Activated CD4-positive, alpha-beta T cell treated with anti-CD3 and anti-CD28 coated beads for 36 hours (primary cell): ENCODE measurements around the gene TUBGCP3. TPM values are rescaled to one million over a fixed set of nuclear protein-coding genes. Genes with fewer than 3 reads are reported as not detected.
A peak's percentile ranks its signal among the peaks of the same experiment; 100 is the strongest.

Source experiments
- ATAC-seq: fragments of 200-7000 bp; cut with Tn5 transposase; one replicate; pipeline ENCODE4 v1.10.0; 2021; ENCODE audit warnings: mild to moderate bottlenecking, moderate library complexity
- CTCF ChIA-PET: fragments of 350-600 bp; sonication (Branson Sonifier 250); formaldehyde crosslinking; loops from one replicate; lab custom pipeline; 2021; ENCODE audit warnings: antibody characterized with exemption; lab: Charles Lee
- POLR2A ChIA-PET: fragments of 350-600 bp; sonication (Branson Sonifier 250); formaldehyde crosslinking; loops from one replicate; lab custom pipeline; 2021; ENCODE audit warnings: antibody characterized with exemption, inconsistent platforms; lab: Charles Lee
- DNase-seq: peaks from one replicate; pipeline ENCODE4 v3.0.0-alpha.2; 2020
- H3K27ac Mint-ChIP-seq: one replicate; pipeline ENCODE4 v1.8.0; 2021; ENCODE audit warnings: mixed read lengths
- H3K27me3 Mint-ChIP-seq: one replicate; pipeline ENCODE4 v1.8.0; 2021; ENCODE audit warnings: mixed read lengths
- H3K36me3 Mint-ChIP-seq: one replicate; pipeline ENCODE4 v1.8.0; 2021; ENCODE audit warnings: low read depth, mixed read lengths
- H3K4me1 Mint-ChIP-seq: one replicate; pipeline ENCODE4 v1.8.0; 2021; ENCODE audit warnings: mixed read lengths
- H3K4me3 Mint-ChIP-seq: one replicate; pipeline ENCODE4 v1.8.0; 2021; ENCODE audit warnings: mild to moderate bottlenecking, moderate library complexity, mixed read lengths
- H3K9me3 Mint-ChIP-seq: one replicate; pipeline ENCODE4 v1.8.0; 2021; ENCODE audit warnings: low read depth, mixed read lengths
- intact Hi-C, 2 experiments: fragments of 100-400 bp; cut with DNase I in 1 of 2; cut with micrococcal nuclease in 1 of 2; formaldehyde crosslinking; loops; one replicate each; pipeline versions ENCODE4 v1.14.2 to v1.15.1; 2022 to 2024; cut with DNase I, micrococcal nuclease
- total RNA-seq, 2 experiments: library from RNA; stranded (reverse); gene quantifications; one replicate each; pipeline ENCODE4 v1.2.3, GENCODE V29; 2021

The TUBGCP3 gene
- total RNA-seq, 2 experiments from 2014 or later = 57.2 to 60.5 TPM

- H3K9me3 Mint-ChIP-seq = no peaks in the 10 kb centered on the region
- H3K4me1 Mint-ChIP-seq = peaks cover 3% of the 10 kb centered on the region
- H3K4me3 Mint-ChIP-seq = no peak overlapping the region
- intact Hi-C loops = loop anchor here (1.0 to 10.0 kb wide), 3 partner anchors 162 to 970 kb away; no protein-coding TSS in a partner anchor
- no peak for DNase-seq
- ChIA-PET CTCF (interaction anchor here (0.6 to 1.5 kb wide), 6 partner anchors 70 to 1431 kb away, joined by 3 to 4 read pairs (median 3); no protein-coding TSS in a partner anchor), POLR2A (no interaction called here)
- peaks cover 24% of the 10 kb centered on the region for H3K27me3 Mint-ChIP-seq
- no peak for ATAC-seq
- H3K27ac Mint-ChIP-seq = no peak overlapping the region
- no peaks in the 10 kb centered on the region for H3K36me3 Mint-ChIP-seq
These were observed 143.2 kb downstream of the TUBGCP3 start for GRCh38 chr13:112444416-112445399.

- CTCF ChIA-PET = interaction anchor here (0.6 to 2.0 kb wide), 8 partner anchors 27 to 1430 kb away, joined by 3 to 5 read pairs (median 3); no protein-coding TSS in a partner anchor
- Mint-ChIP-seq H3K4me3 (no peak overlapping the region), H3K9me3 (no peaks in the 10 kb centered on the region), H3K4me1 (peaks cover 3% of the 10 kb centered on the region), H3K27me3 (peaks cover 29% of the 10 kb centered on the region), H3K27ac (no peak overlapping the region), H3K36me3 (no peaks in the 10 kb centered on the region)
- ATAC-seq (peak; percentile 80), DNase-seq (peak; percentile 80)
- intact Hi-C loops = loop anchor here (1.0 to 10.0 kb wide), 3 partner anchors 162 to 970 kb away; no protein-coding TSS in a partner anchor
- POLR2A ChIA-PET = no interaction called here
These were observed 144.0 kb downstream of the TUBGCP3 start for GRCh38 chr13:112443995-112444311.

GRCh38 chr13:112443191-112443994, 144.6 kb downstream of the TUBGCP3 start:
- H3K27me3 Mint-ChIP-seq = peaks cover 30% of the 10 kb centered on the region
- H3K9me3 Mint-ChIP-seq = peaks cover under 1% of the 10 kb centered on the region
- peak; percentile 44 for ATAC-seq
- H3K36me3 Mint-ChIP-seq = no peaks in the 10 kb centered on the region
- H3K4me3 Mint-ChIP-seq = no peak overlapping the region
- H3K4me1 Mint-ChIP-seq = peaks cover 3% of the 10 kb centered on the region
- no peak overlapping the region for H3K27ac Mint-ChIP-seq
- intact Hi-C loops = loop anchor here in 1 of 2 experiments (10.0 kb wide), 1 partner anchor 969 kb away; no protein-coding TSS in a partner anchor
- CTCF ChIA-PET = interaction anchor here (0.6 to 2.0 kb wide), 8 partner anchors 12 to 1376 kb away, joined by 3 to 5 read pairs (median 3); no protein-coding TSS in a partner anchor
- POLR2A ChIA-PET = interaction anchor here (0.6 kb wide), 1 partner anchor 19 kb away, joined by 3 read pairs; no protein-coding TSS in a partner anchor
- peak; percentile 37 for DNase-seq

GRCh38 chr13:112442483-112443090, 145.4 kb downstream of the TUBGCP3 start:
- no peak for DNase-seq
- peaks cover 3% of the 10 kb centered on the region for H3K4me1 Mint-ChIP-seq
- H3K4me3 Mint-ChIP-seq = no peak overlapping the region
- POLR2A ChIA-PET = interaction anchor here (0.6 kb wide), 1 partner anchor 19 kb away, joined by 3 read pairs; no protein-coding TSS in a partner anchor
- CTCF ChIA-PET = interaction anchor here (0.6 to 2.0 kb wide), 5 partner anchors 12 to 1375 kb away, joined by 3 to 5 read pairs (median 3); no protein-coding TSS in a partner anchor
- no peak for ATAC-seq
- H3K9me3 Mint-ChIP-seq = peaks cover 6% of the 10 kb centered on the region
- intact Hi-C loops = loop anchor here in 1 of 2 experiments (10.0 kb wide), 1 partner anchor 968 kb away; no protein-coding TSS in a partner anchor
- peaks cover 36% of the 10 kb centered on the region for H3K27me3 Mint-ChIP-seq
- no peak overlapping the region for H3K27ac Mint-ChIP-seq
- no peaks in the 10 kb centered on the region for H3K36me3 Mint-ChIP-seq

- ATAC-seq (no peak), DNase-seq (no peak)
- H3K27ac Mint-ChIP-seq = no peak overlapping the region
- no peak overlapping the region for H3K4me3 Mint-ChIP-seq
- H3K9me3 Mint-ChIP-seq = peaks cover 6% of the 10 kb centered on the region
- H3K27me3 Mint-ChIP-seq = peaks cover 32% of the 10 kb centered on the region
- no peaks in the 10 kb centered on the region for H3K36me3 Mint-ChIP-seq
- H3K4me1 Mint-ChIP-seq = peaks cover 3% of the 10 kb centered on the region
- intact Hi-C loops = loop anchor here in 1 of 2 experiments (10.0 kb wide), 1 partner anchor 967 kb away; no protein-coding TSS in a partner anchor
- ChIA-PET POLR2A (no interaction called here), CTCF (interaction anchor here (0.7 to 2.0 kb wide), 2 partner anchors 29 to 68 kb away, joined by 3 to 5 read pairs; no protein-coding TSS in a partner anchor)
These were observed 146.1 kb downstream of the TUBGCP3 start for GRCh38 chr13:112441779-112442310.

GRCh38 chr13:112441226-112441625, 146.7 kb downstream of the TUBGCP3 start:
- CTCF ChIA-PET = no interaction called here
- ATAC-seq (no peak), DNase-seq (no peak)
- POLR2A ChIA-PET = no interaction called here
- Mint-ChIP-seq H3K27me3 (peaks cover 32% of the 10 kb centered on the region), H3K9me3 (peaks cover 6% of the 10 kb centered on the region), H3K36me3 (no peaks in the 10 kb centered on the region), H3K27ac (no peak overlapping the region), H3K4me3 (no peak overlapping the region), H3K4me1 (peaks cover 3% of the 10 kb centered on the region)
- intact Hi-C loops = loop anchor here in 1 of 2 experiments (10.0 kb wide), 1 partner anchor 966 kb away; no protein-coding TSS in a partner anchor

- H3K9me3 Mint-ChIP-seq = peaks cover 6% of the 10 kb centered on the region
- ATAC-seq = no peak
- ChIA-PET CTCF (no interaction called here), POLR2A (no interaction called here)
- no peaks in the 10 kb centered on the region for H3K36me3 Mint-ChIP-seq
- peaks cover 3% of the 10 kb centered on the region for H3K4me1 Mint-ChIP-seq
- intact Hi-C loops = no loop called here
- H3K27me3 Mint-ChIP-seq = peaks cover 29% of the 10 kb centered on the region
- no peak overlapping the region for H3K27ac Mint-ChIP-seq
- no peak overlapping the region for H3K4me3 Mint-ChIP-seq
- DNase-seq = no peak
These were observed 149.4 kb downstream of the TUBGCP3 start for GRCh38 chr13:112438515-112438914.

- POLR2A ChIA-PET = no interaction called here
- peaks cover 6% of the 10 kb centered on the region for H3K9me3 Mint-ChIP-seq
- no peaks in the 10 kb centered on the region for H3K36me3 Mint-ChIP-seq
- ATAC-seq (no peak), DNase-seq (no peak)
- CTCF ChIA-PET = no interaction called here
- peaks cover 25% of the 10 kb centered on the region for H3K27me3 Mint-ChIP-seq
- no peak overlapping the region for H3K27ac Mint-ChIP-seq
- no peaks in the 10 kb centered on the region for H3K4me1 Mint-ChIP-seq
- intact Hi-C loops = no loop called here
- H3K4me3 Mint-ChIP-seq = no peak overlapping the region
These were observed 149.9 kb downstream of the TUBGCP3 start for GRCh38 chr13:112438094-112438493.

- CTCF ChIA-PET = no interaction called here
- H3K36me3 Mint-ChIP-seq = no peaks in the 10 kb centered on the region
- ATAC-seq (no peak), DNase-seq (no peak)
- peaks cover 24% of the 10 kb centered on the region for H3K27me3 Mint-ChIP-seq
- no peak overlapping the region for H3K27ac Mint-ChIP-seq
- H3K4me3 Mint-ChIP-seq = no peak overlapping the region
- intact Hi-C loops = no loop called here
- POLR2A ChIA-PET = no interaction called here
- no peaks in the 10 kb centered on the region for H3K4me1 Mint-ChIP-seq
- peaks cover 6% of the 10 kb centered on the region for H3K9me3 Mint-ChIP-seq
These were observed 152.0 kb downstream of the TUBGCP3 start for GRCh38 chr13:112435973-112436372.
